Measurements from ENCODE around the gene AARSD1. TPM values are rescaled to one million over a fixed set of nuclear protein-coding genes. Genes with fewer than 3 reads are reported as not detected.
"Not testable (repeated sequence)": the region's sequence is repeated elsewhere in the genome, so short reads cannot be mapped to it uniquely, and the experiment has no call there.

AARSD1 gene
- polyA plus RNA-seq, 1 of the 3 experiments (the other 2 are of a cell fraction): 52.0 TPM

GRCh38 chr17:42997984-42998938 is 34.0 kb upstream of the AARSD1 start, which contains the start of gene RPL27 (continued):
- no peak for TF ChIP-seq RFX5 (IDR thresholded peaks at IDR 0.05; ENCODE audit: low read length)
- peak; percentile 77 for TF ChIP-seq CTCF (IDR thresholded peaks at IDR 0.05)
- peak; percentile 97 for TF ChIP-seq POLR2AphosphoS5 (IDR thresholded peaks at IDR 0.05; ENCODE audit: low read depth, low read length)
- TF ChIP-seq PBX3 (IDR thresholded peaks at IDR 0.05): 0 out of 2 replicates have a peak, but pooled peaks have one; percentile 33
- peak; percentile 94 for TF ChIP-seq CHD2 (IDR thresholded peaks at IDR 0.05; ENCODE audit: low read length, partially characterized antibody)
- TF ChIP-seq RXRA (IDR thresholded peaks at IDR 0.05; ENCODE audit: borderline replicate concordance, low read depth): no peak
- TF ChIP-seq FOXM1 (IDR thresholded peaks at IDR 0.05; ENCODE audit: low read depth): no peak
- peak; percentile 95 for TF ChIP-seq TAF1 (IDR thresholded peaks at IDR 0.05; ENCODE audit: borderline replicate concordance, low read depth, low read length)
- peak; percentile 77 for TF ChIP-seq USF1 (IDR thresholded peaks at IDR 0.05; ENCODE audit: borderline replicate concordance, low read depth)

- peak overlapping the region; percentile 89 for H2AFZ ChIP-seq (ENCODE audit: low read depth)
- peak overlapping the region; percentile 49 to 85 for H3K4me3 ChIP-seq (ENCODE audit: low read depth in 2 of 2, low read length in 1 of 2)
- no peaks in the 10 kb centered on the region for H3K27me3 ChIP-seq (ENCODE audit: insufficient read depth)
- DNase-seq: no peak
- peak overlapping the region; percentile 80 to 87; a peak in 3 of 4 replicates for H3K27ac ChIP-seq (ENCODE audit: low read depth in 2 of 2, low read length in 1 of 2)
- H3K79me2 ChIP-seq (ENCODE audit: insufficient read depth): peaks cover 41% of the 10 kb centered on the region
- peaks cover 50% of the 10 kb centered on the region for H3F3A ChIP-seq (replicated peaks; ENCODE audit: insufficient read depth)
- peaks cover 6 to 11% of the 10 kb centered on the region in 2 experiments; a peak in 2 of 4 replicates for H3K4me1 ChIP-seq (ENCODE audit: control insufficient read depth in 1 of 2, insufficient read depth in 2 of 2, low read depth in 1 of 2, low read length in 1 of 2)
- TF ChIP-seq SIN3A (IDR thresholded peaks at IDR 0.05; ENCODE audit: borderline replicate concordance, low read depth, low read length) (no peak), TCF12 (IDR thresholded peaks at IDR 0.05) (no peak)
- no peaks in the 10 kb centered on the region for H3K9me2 ChIP-seq
- CTCF ChIA-PET: interaction anchor here (0.6 to 4.4 kb wide), 20 partner anchors 10 to 419 kb away, joined by 3 to 27 read pairs (median 4); partner anchors contain the start of genes AOC2, BECN1, NBR1 and PSME3
- H4K20me1 ChIP-seq (ENCODE audit: insufficient read depth): peaks cover 31% of the 10 kb centered on the region
- H3K9me3 ChIP-seq: no peaks in the 10 kb centered on the region
- 32% methylated on average over 5 of the region's 5 CpGs for WGBS (ENCODE audit: low lambda C conversion rate)
- POLR2A ChIA-PET: interaction anchor here (0.6 to 2.8 kb wide), 19 partner anchors 11 to 443 kb away, joined by 3 to 20 read pairs (median 5); partner anchors contain the start of genes AOC2, BRCA1, PTGES3L and RND2
- H3K4me2 ChIP-seq: peak overlapping the region; percentile 66
- H3K9ac ChIP-seq: peak overlapping the region; percentile 51
- H3K36me3 ChIP-seq (replicated peaks in 1 of 2; ENCODE audit: control insufficient read depth in 1 of 2, insufficient read depth in 2 of 2, low read length in 1 of 2): peaks cover 39 to 40% of the 10 kb centered on the region in 2 experiments
Observed at GRCh38 chr17:42997390-42997983, 33.2 kb upstream of the AARSD1 start.

GRCh38 chr17:42993913-42994312 is 29.7 kb upstream of the AARSD1 start:
- CTCF ChIA-PET; DNase-seq; H2AFZ ChIP-seq (ENCODE audit: low read depth); H4K20me1 ChIP-seq (ENCODE audit: insufficient read depth); H3K9me3 ChIP-seq; H3K27ac ChIP-seq (ENCODE audit: low read depth in 2 of 2, low read length in 1 of 2); H3K9ac ChIP-seq; H3K4me2 ChIP-seq; H3K9me2 ChIP-seq; H3K4me3 ChIP-seq (ENCODE audit: low read depth in 2 of 2, low read length in 1 of 2); H3K27me3 ChIP-seq (ENCODE audit: insufficient read depth); H3K79me2 ChIP-seq (ENCODE audit: insufficient read depth): not testable (repeated sequence)
- Histone ChIP-seq H3F3A (replicated peaks; ENCODE audit: insufficient read depth) (peaks cover 30% of the 10 kb centered on the region), H3K36me3 (replicated peaks in 1 of 2; ENCODE audit: control insufficient read depth in 1 of 2, insufficient read depth in 2 of 2, low read length in 1 of 2) (peaks cover 36 to 47% of the 10 kb centered on the region in 2 experiments), H3K4me1 (ENCODE audit: control insufficient read depth in 1 of 2, insufficient read depth in 2 of 2, low read depth in 1 of 2, low read length in 1 of 2) (peaks cover 4 to 11% of the 10 kb centered on the region in 2 experiments; a peak in 2 of 4 replicates)
- POLR2A ChIA-PET: interaction anchor here (1.0 kb wide), 2 partner anchors 8 to 113 kb away, joined by 4 read pairs; no protein-coding TSS in a partner anchor
- WGBS (ENCODE audit: low lambda C conversion rate): 79% methylated on average over 10 of the region's 10 CpGs
